Heart right ventricle (tissue), 16 donors: Measurements from ENCODE around the gene PXDC1. TPM values are rescaled to one million over a fixed set of nuclear protein-coding genes. Genes with fewer than 3 reads are reported as not detected.
A peak's percentile ranks its signal among the peaks of the same experiment; 100 is the strongest.

ENCODE experiments used
- ATAC-seq, 8 donors: fragments of 200-7000 bp; cut with Tn5 transposase; one replicate each; pipeline ENCODE4 v1.9.1; 2020; ENCODE audit warnings: mild to moderate bottlenecking in 8 of 8, moderate library complexity in 8 of 8, moderate number of reproducible peaks in 1 of 8
- DNase-seq, 2 donors: peaks; one replicate each; pipeline ENCODE4 v3.0.0-alpha.2; 2020
- H3K27ac ChIP-seq, 10 donors: fragments of 200-600 bp; sonication (generic) in 2 of 10; one replicate each; pipeline versions ENCODE4 v1.5.0 to v1.8.0; 2020 to 2022; ENCODE audit warnings: mild to moderate bottlenecking in 3 of 10
- H3K27me3 ChIP-seq, 7 donors: fragments of 200-600 bp; one replicate each; pipeline ENCODE4 v1.8.0; 2021 to 2022; ENCODE audit warnings: mild to moderate bottlenecking in 2 of 7
- H3K36me3 ChIP-seq, 9 donors: fragments of 200-600 bp; sonication (generic) in 1 of 9; one replicate each; pipeline versions ENCODE4 v1.5.0 to v1.8.0; 2020 to 2022; ENCODE audit warnings: mild to moderate bottlenecking in 2 of 9
- H3K4me1 ChIP-seq, 9 donors: fragments of 200-600 bp; sonication (generic) in 1 of 9; one replicate each; pipeline versions ENCODE4 v1.5.0 to v1.8.0; 2020 to 2022; ENCODE audit warnings: mild to moderate bottlenecking in 4 of 9
- H3K4me3 ChIP-seq, 10 donors: fragments of 200-600 bp; sonication (generic) in 2 of 10; one replicate each; pipeline versions ENCODE4 v1.5.0 to v1.8.0; 2020 to 2022; ENCODE audit warnings: mild to moderate bottlenecking in 7 of 10, moderate library complexity in 2 of 10
- H3K9me3 ChIP-seq, 11 donors: fragments of 200-600 bp in 10 of 11; sonication (generic) in 2 of 11; one replicate each; pipeline versions ENCODE4 v1.5.0 to v1.8.0; 2013 to 2022; ENCODE audit warnings: mild to moderate bottlenecking in 2 of 11, control low read depth in 1 of 11, moderate library complexity in 1 of 11
- CTCF ChIP-seq, 9 donors: fragments of 200-600 bp; sonication (generic) in 2 of 9; IDR thresholded peaks; one replicate each; pipeline versions ENCODE4 v1.5.0 to v1.8.0; 2021 to 2022; ENCODE audit warnings: antibody characterized with exemption in 9 of 9, mild to moderate bottlenecking in 5 of 9, moderate library complexity in 1 of 9
- WGBS, 2 donors: extraction: QIAGEN DNeasy Blood & Tissue Kit; methylation state at CpG; one replicate each; pipeline ENCODE4 v1.1.7; 2013; ENCODE audit warnings: inconsistent platforms in 1 of 2; 5-methylcytosine and 5-hydroxymethylcytosine counted together
- intact Hi-C, 10 donors: fragments of 100-400 bp; cut with DNase I; formaldehyde crosslinking; loops; one replicate each; pipeline versions ENCODE4 v1.11.1 to v1.14.2; 2022
- polyA plus RNA-seq, 2 donors: library from polyadenylated mRNA; stranded (reverse); fragments of 200-250 nt; gene quantifications; one replicate each; pipeline ENCODE4 v1.2.3, GENCODE V29; 2013
- total RNA-seq, 10 donors: library from RNA; stranded (reverse); fragmentation: NEBNext Ultra II Directional in 3 of 10; extraction: Animal tissue kit (Norgen Biotek cat#: 25700) in 3 of 10; gene quantifications; one replicate each; pipeline versions ENCODE4 v1.2.1 to v1.2.4, GENCODE V29; 2021 to 2023
- donor health status: Arrhythmogenic right ventricular cardiomyopathy.
- donor health status: ischemic (EF 13 %, LVEDD 7.1; RV severe dilation, severe dysfunction).
- donor health status: healthy with polysubstance abuse.
- donor health status: DM: no; HTN: yes; CAD: no.
- donor health status: DM: no; HTN: no; CAD: no.
- donor health status: ischemic (EF 25% LVEDD 6.9; RV normal size, moderate dysfunction).
- donor health status: ischemic (EF 25% LVEDD 5.7; RV mildly dilated, moderate dysfunction).
- donor health status: healthy.
- donor health status: DM: yes; HTN: yes; CAD: no.
- donor health status: Ischemic cardiomyopathy.
- donor health status: ischemic (EF 35%, LVEDD 5.7; RV mildly dilated, moderate dysfunction).
- donor health status: nonischemic (EF 11% LVEDD 7.7; RV severe dilation, severe dysfunction).
- donor health status: DM: yes; HTN: yes; CAD: no.
- donor health status: PGD.
- donor health status: ischemic (EF 29% LVEDD 5.4; RV normal size, mild dysfunction).
- donor health status: nonischemic (EF 23%, LVEDD 6.1; RV moderate dilation, normal function).

PXDC1 gene
- total and polyA plus RNA-seq, 12 donors: 11.3 to 69.9 (median 21.7) TPM

- intact Hi-C loops: no loop called here
- ATAC-seq (no peak), DNase-seq (no peak)
- WGBS, 2 donors: 93 to 95% methylated on average over 12 of the region's 12 CpGs
- no peak for TF ChIP-seq CTCF (IDR thresholded peaks at IDR 0.05)
- H3K4me1 ChIP-seq: no peaks in the 10 kb centered on the region
- H3K36me3 ChIP-seq: no peaks in the 10 kb centered on the region
- no peak overlapping the region for H3K4me3 ChIP-seq
- no peaks in the 10 kb centered on the region for H3K27me3 ChIP-seq
- no peaks in the 10 kb centered on the region for H3K9me3 ChIP-seq
- H3K27ac ChIP-seq: no peak overlapping the region
Measured at GRCh38 chr6:3789896-3790558, 38.5 kb upstream of the PXDC1 start.

GRCh38 chr6:3789018-3789895 lies 37.7 kb upstream of the PXDC1 start:
- Histone ChIP-seq H3K4me1 (no peaks in the 10 kb centered on the region), H3K27me3 (no peaks in the 10 kb centered on the region), H3K27ac (no peak overlapping the region), H3K4me3 (no peak overlapping the region), H3K36me3 (no peaks in the 10 kb centered on the region), H3K9me3 (no peaks in the 10 kb centered on the region)
- DNase-seq (no peak), ATAC-seq (peak in 2 of 8 donors; percentile 9 to 11)
- TF ChIP-seq CTCF (IDR thresholded peaks at IDR 0.05): no peak
- 94 to 95% methylated on average over 13 of the region's 13 CpGs for WGBS, 2 donors
- intact Hi-C loops: no loop called here

GRCh38 chr6:3788408-3789017 lies 37.0 kb upstream of the PXDC1 start:
- H3K36me3 ChIP-seq: no peaks in the 10 kb centered on the region
- H3K27me3 ChIP-seq: no peaks in the 10 kb centered on the region
- peak in 4 of 8 donors; percentile 37 to 83 (median 58) for ATAC-seq
- H3K4me3 ChIP-seq: no peak overlapping the region
- 84 to 89% methylated on average over 12 of the region's 12 CpGs for WGBS, 2 donors
- no peak overlapping the region for H3K27ac ChIP-seq
- DNase-seq: no peak
- TF ChIP-seq CTCF (IDR thresholded peaks at IDR 0.05): no peak
- intact Hi-C loops: no loop called here
- no peaks in the 10 kb centered on the region for H3K9me3 ChIP-seq
- no peaks in the 10 kb centered on the region for H3K4me1 ChIP-seq

- intact Hi-C loops: no loop called here
- WGBS, 2 donors: 93 to 100% methylated on average over 4 of the region's 4 CpGs
Measured at GRCh38 chr6:3786141-3786540, 34.6 kb upstream of the PXDC1 start.

More at GRCh38 chr6:3786141-3786540, 34.6 kb upstream of the PXDC1 start:
- Histone ChIP-seq H3K4me1 (no peaks in the 10 kb centered on the region), H3K27me3 (no peaks in the 10 kb centered on the region), H3K27ac (no peak overlapping the region), H3K9me3 (no peaks in the 10 kb centered on the region), H3K4me3 (no peak overlapping the region), H3K36me3 (no peaks in the 10 kb centered on the region)
- DNase-seq (no peak), ATAC-seq (no peak)
- TF ChIP-seq CTCF (IDR thresholded peaks at IDR 0.05): no peak
